ENCODE data around the gene ELF2. TPM values are rescaled to one million over a fixed set of nuclear protein-coding genes. Genes with fewer than 3 reads are reported as not detected.

ELF2 gene
- total and polyA plus RNA-seq, 2 experiments from 2014 or later: 38.2 to 48.8 TPM

DNA sequence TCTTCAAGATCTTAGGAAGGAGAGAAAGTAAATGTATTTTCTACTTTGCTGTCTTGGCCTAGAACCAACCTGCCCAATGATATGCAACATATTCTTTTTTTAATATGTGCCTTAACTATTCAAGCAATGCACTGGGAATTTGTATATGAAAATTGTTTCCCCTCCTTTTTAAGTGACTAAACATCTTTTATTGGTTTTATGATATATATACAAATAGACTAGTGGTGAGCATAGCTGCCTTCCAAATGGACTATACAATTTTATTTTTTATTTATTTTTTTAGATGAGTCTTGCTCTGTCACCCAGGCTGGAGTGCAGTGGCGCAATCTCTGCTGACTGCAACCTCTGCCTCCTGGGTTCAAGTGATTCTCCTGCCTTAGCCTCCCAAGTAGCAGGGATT lies 151.2 kb downstream of the ELF2 start:
- Mint-ChIP-seq H3K4me1 (peaks cover 40% of the 10 kb centered on the region), H3K36me3 (ENCODE audit: low read depth) (peaks cover 30% of the 10 kb centered on the region), H3K27ac (no peak overlapping the region), H3K9me3 (no peaks in the 10 kb centered on the region), H3K4me3 (no peak overlapping the region), H3K27me3 (ENCODE audit: insufficient read depth, low read depth, poor library complexity) (peaks cover 6% of the 10 kb centered on the region)
- peaks cover 98% of the 10 kb centered on the region for H3K79me2 ChIP-seq (replicated peaks; ENCODE audit: insufficient read depth)
- peaks cover 58% of the 10 kb centered on the region for H3K4me1 ChIP-seq (ENCODE audit: insufficient read depth)
- peaks cover 72% of the 10 kb centered on the region for H4K20me1 ChIP-seq (replicated peaks; ENCODE audit: insufficient read depth)
- H3F3A ChIP-seq (replicated peaks; ENCODE audit: low read depth): peaks cover 27% of the 10 kb centered on the region
- ATAC-seq: no peak
- no peaks in the 10 kb centered on the region for H3K36me3 ChIP-seq (ENCODE audit: insufficient read depth)
- TF ChIP-seq, protein P1, sequence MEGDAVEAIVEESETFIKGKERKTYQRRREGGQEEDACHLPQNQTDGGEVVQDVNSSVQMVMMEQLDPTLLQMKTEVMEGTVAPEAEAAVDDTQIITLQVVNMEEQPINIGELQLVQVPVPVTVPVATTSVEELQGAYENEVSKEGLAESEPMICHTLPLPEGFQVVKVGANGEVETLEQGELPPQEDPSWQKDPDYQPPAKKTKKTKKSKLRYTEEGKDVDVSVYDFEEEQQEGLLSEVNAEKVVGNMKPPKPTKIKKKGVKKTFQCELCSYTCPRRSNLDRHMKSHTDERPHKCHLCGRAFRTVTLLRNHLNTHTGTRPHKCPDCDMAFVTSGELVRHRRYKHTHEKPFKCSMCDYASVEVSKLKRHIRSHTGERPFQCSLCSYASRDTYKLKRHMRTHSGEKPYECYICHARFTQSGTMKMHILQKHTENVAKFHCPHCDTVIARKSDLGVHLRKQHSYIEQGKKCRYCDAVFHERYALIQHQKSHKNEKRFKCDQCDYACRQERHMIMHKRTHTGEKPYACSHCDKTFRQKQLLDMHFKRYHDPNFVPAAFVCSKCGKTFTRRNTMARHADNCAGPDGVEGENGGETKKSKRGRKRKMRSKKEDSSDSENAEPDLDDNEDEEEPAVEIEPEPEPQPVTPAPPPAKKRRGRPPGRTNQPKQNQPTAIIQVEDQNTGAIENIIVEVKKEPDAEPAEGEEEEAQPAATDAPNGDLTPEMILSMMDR (conservative IDR thresholded peaks at IDR 0.05; ENCODE audit: low read depth in 2 of 2): no peak
- TF ChIP-seq CREB1 (CRISPR knock-in tag; IDR thresholded peaks at IDR 0.05; ENCODE audit: low read depth) (no peak), EZH2 (IDR thresholded peaks at IDR 0.05; ENCODE audit: low read depth, unreplicated experiment) (no peak), POLR2AphosphoS5 (IDR thresholded peaks at IDR 0.05; ENCODE audit: low read depth) (no peak), EZH2phosphoT487 (IDR thresholded peaks at IDR 0.05; ENCODE audit: unreplicated experiment) (no peak), NANOG (IDR thresholded peaks at IDR 0.05; ENCODE audit: borderline replicate concordance) (no peak), ZNF114 (CRISPR knock-in tag; IDR thresholded peaks at IDR 0.05) (no peak), JUNB (IDR thresholded peaks at IDR 0.05; ENCODE audit: unreplicated experiment) (no peak), STAT1 (IDR thresholded peaks at IDR 0.05; ENCODE audit: unreplicated experiment) (no peak), ZNF331 (CRISPR knock-in tag; IDR thresholded peaks at IDR 0.05; ENCODE audit: low read depth) (no peak)
- TF ChIP-seq, protein P2, sequence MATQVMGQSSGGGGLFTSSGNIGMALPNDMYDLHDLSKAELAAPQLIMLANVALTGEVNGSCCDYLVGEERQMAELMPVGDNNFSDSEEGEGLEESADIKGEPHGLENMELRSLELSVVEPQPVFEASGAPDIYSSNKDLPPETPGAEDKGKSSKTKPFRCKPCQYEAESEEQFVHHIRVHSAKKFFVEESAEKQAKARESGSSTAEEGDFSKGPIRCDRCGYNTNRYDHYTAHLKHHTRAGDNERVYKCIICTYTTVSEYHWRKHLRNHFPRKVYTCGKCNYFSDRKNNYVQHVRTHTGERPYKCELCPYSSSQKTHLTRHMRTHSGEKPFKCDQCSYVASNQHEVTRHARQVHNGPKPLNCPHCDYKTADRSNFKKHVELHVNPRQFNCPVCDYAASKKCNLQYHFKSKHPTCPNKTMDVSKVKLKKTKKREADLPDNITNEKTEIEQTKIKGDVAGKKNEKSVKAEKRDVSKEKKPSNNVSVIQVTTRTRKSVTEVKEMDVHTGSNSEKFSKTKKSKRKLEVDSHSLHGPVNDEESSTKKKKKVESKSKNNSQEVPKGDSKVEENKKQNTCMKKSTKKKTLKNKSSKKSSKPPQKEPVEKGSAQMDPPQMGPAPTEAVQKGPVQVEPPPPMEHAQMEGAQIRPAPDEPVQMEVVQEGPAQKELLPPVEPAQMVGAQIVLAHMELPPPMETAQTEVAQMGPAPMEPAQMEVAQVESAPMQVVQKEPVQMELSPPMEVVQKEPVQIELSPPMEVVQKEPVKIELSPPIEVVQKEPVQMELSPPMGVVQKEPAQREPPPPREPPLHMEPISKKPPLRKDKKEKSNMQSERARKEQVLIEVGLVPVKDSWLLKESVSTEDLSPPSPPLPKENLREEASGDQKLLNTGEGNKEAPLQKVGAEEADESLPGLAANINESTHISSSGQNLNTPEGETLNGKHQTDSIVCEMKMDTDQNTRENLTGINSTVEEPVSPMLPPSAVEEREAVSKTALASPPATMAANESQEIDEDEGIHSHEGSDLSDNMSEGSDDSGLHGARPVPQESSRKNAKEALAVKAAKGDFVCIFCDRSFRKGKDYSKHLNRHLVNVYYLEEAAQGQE (IDR thresholded peaks at IDR 0.05; ENCODE audit: unreplicated experiment): no peak
- TF ChIP-seq, protein P3, sequence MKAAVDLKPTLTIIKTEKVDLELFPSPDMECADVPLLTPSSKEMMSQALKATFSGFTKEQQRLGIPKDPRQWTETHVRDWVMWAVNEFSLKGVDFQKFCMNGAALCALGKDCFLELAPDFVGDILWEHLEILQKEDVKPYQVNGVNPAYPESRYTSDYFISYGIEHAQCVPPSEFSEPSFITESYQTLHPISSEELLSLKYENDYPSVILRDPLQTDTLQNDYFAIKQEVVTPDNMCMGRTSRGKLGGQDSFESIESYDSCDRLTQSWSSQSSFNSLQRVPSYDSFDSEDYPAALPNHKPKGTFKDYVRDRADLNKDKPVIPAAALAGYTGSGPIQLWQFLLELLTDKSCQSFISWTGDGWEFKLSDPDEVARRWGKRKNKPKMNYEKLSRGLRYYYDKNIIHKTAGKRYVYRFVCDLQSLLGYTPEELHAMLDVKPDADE (IDR thresholded peaks at IDR 0.05): no peak
- TF ChIP-seq, protein P4, sequence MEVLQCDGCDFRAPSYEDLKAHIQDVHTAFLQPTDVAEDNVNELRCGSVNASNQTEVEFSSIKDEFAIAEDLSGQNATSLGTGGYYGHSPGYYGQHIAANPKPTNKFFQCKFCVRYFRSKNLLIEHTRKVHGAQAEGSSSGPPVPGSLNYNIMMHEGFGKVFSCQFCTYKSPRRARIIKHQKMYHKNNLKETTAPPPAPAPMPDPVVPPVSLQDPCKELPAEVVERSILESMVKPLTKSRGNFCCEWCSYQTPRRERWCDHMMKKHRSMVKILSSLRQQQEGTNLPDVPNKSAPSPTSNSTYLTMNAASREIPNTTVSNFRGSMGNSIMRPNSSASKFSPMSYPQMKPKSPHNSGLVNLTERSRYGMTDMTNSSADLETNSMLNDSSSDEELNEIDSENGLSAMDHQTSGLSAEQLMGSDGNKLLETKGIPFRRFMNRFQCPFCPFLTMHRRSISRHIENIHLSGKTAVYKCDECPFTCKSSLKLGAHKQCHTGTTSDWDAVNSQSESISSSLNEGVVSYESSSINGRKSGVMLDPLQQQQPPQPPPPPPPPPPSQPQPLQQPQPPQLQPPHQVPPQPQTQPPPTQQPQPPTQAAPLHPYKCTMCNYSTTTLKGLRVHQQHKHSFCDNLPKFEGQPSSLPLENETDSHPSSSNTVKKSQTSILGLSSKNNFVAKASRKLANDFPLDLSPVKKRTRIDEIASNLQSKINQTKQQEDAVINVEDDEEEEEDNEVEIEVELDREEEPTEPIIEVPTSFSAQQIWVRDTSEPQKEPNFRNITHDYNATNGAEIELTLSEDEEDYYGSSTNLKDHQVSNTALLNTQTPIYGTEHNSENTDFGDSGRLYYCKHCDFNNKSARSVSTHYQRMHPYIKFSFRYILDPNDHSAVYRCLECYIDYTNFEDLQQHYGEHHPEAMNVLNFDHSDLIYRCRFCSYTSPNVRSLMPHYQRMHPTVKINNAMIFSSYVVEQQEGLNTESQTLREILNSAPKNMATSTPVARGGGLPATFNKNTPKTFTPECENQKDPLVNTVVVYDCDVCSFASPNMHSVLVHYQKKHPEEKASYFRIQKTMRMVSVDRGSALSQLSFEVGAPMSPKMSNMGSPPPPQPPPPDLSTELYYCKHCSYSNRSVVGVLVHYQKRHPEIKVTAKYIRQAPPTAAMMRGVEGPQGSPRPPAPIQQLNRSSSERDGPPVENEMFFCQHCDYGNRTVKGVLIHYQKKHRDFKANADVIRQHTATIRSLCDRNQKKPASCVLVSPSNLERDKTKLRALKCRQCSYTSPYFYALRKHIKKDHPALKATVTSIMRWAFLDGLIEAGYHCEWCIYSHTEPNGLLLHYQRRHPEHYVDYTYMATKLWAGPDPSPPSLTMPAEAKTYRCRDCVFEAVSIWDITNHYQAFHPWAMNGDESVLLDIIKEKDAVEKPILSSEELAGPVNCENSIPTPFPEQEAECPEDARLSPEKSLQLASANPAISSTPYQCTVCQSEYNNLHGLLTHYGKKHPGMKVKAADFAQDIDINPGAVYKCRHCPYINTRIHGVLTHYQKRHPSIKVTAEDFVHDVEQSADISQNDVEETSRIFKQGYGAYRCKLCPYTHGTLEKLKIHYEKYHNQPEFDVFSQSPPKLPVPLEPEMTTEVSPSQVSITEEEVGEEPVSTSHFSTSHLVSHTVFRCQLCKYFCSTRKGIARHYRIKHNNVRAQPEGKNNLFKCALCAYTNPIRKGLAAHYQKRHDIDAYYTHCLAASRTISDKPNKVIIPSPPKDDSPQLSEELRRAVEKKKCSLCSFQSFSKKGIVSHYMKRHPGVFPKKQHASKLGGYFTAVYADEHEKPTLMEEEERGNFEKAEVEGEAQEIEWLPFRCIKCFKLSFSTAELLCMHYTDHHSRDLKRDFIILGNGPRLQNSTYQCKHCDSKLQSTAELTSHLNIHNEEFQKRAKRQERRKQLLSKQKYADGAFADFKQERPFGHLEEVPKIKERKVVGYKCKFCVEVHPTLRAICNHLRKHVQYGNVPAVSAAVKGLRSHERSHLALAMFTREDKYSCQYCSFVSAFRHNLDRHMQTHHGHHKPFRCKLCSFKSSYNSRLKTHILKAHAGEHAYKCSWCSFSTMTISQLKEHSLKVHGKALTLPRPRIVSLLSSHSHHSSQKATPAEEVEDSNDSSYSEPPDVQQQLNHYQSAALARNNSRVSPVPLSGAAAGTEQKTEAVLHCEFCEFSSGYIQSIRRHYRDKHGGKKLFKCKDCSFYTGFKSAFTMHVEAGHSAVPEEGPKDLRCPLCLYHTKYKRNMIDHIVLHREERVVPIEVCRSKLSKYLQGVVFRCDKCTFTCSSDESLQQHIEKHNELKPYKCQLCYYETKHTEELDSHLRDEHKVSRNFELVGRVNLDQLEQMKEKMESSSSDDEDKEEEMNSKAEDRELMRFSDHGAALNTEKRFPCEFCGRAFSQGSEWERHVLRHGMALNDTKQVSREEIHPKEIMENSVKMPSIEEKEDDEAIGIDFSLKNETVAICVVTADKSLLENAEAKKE (CRISPR knock-in tag; IDR thresholded peaks at IDR 0.05): no peak
- no peak overlapping the region for H2AFZ ChIP-seq
- no peak overlapping the region for H3K4me3 ChIP-seq
- no peaks in the 10 kb centered on the region for H3K27me3 ChIP-seq (ENCODE audit: insufficient read depth)
- H3K27ac ChIP-seq (ENCODE audit: low read depth): no peak overlapping the region
- DNase-seq (ENCODE audit: low spot score): no peak
- H3K9me2 ChIP-seq (ENCODE audit: insufficient read depth): no peaks in the 10 kb centered on the region
- H3K4me2 ChIP-seq: no peak overlapping the region
